K562 (cell line): Measurements from ENCODE around the gene CD40. TPM values are rescaled to one million over a fixed set of nuclear protein-coding genes. Genes with fewer than 3 reads are reported as not detected.

Source experiments
- ATAC-seq: fragments of 200-7000 bp; cut with Tn5 transposase; 3 replicates; pipeline ENCODE4 v1.9.1; 2020; ENCODE audit warnings: moderate library complexity
- BruUV-seq: library from RNA; stranded (reverse); fragments of 400-500 nt; replicated peaks from 2 replicates; lab custom pipeline; 2021; lab: Mats Ljungman, UMichigan
- CTCF ChIA-PET: fragments of 300-600 bp; formaldehyde crosslinking; extraction: SDS; loops from one replicate; lab custom pipeline; 2021; ENCODE audit warnings: low intra/inter-chr PET ratio; lab: Yijun Ruan, JAX
- POLR2A ChIA-PET: fragments of 300-600, 350-650 bp; sonication (Branson Sonifier 250); formaldehyde crosslinking; extraction: SDS; loops from one replicate; lab custom pipeline; 2021; ENCODE audit warnings: antibody characterized with exemption, inconsistent platforms; lab: Yijun Ruan, JAX
- DNase-seq, 4 experiments: peaks; one replicate each; pipeline versions ENCODE4 v3.0.0 to v3.0.0-alpha.2; 2011 to 2018; ENCODE audit warnings: low spot score in 3 of 4, mixed read lengths in 3 of 4; ENCODE audit errors: extremely low read depth in 1 of 4
- FAIRE-seq: peaks from 2 replicates; lab custom pipeline; 2011; peaks lifted over from hg19 to GRCh38; lab: Jason Lieb, UNC
- H2AFZ ChIP-seq: 2 replicates; pipeline ENCODE4 v1.6.0; 2011; ENCODE audit warnings: low read depth, low read length, control low read depth, inconsistent platforms
- H3K27ac ChIP-seq: fragments of 200-600 bp; 3 replicates; pipeline ENCODE4 v1.8.0; 2011; ENCODE audit warnings: low read depth, mild to moderate bottlenecking, control low read depth, inconsistent platforms, low read length, moderate library complexity, mixed read lengths; ENCODE audit errors: extremely low read depth
- H3K27me3 ChIP-seq, 2 experiments: fragments of 300-600 bp in 1 of 2; 2 replicates in 1 of 2; 3 replicates in 1 of 2; pipeline versions ENCODE4 v1.6.0 to v1.8.0; 2011; ENCODE audit warnings: inconsistent platforms in 2 of 2, low read length in 2 of 2, mild to moderate bottlenecking in 1 of 2, mixed read lengths in 1 of 2, moderate library complexity in 1 of 2; ENCODE audit not compliant: control insufficient read depth in 2 of 2, insufficient read depth in 2 of 2
- H3K36me3 ChIP-seq: fragments of 300-600 bp; 3 replicates; pipeline ENCODE4 v1.8.0; 2011; ENCODE audit warnings: mild to moderate bottlenecking, low read length, inconsistent platforms; ENCODE audit not compliant: control insufficient read depth, insufficient read depth
- H3K4me1 ChIP-seq, 2 experiments: fragments of 200-600 bp in 1 of 2; replicated peaks in 1 of 2; 2 replicates in 1 of 2; 3 replicates in 1 of 2; pipeline versions ENCODE4 v1.5.1 to v1.8.0; 2011; ENCODE audit warnings: inconsistent platforms in 2 of 2, low read length in 2 of 2, mild to moderate bottlenecking in 1 of 2, mixed read lengths in 1 of 2, moderate library complexity in 1 of 2; ENCODE audit not compliant: control insufficient read depth in 2 of 2, insufficient read depth in 2 of 2
- H3K4me2 ChIP-seq: 2 replicates; pipeline ENCODE4 v1.6.1; 2011; ENCODE audit warnings: low read length, control low read depth, inconsistent platforms, mixed read lengths; ENCODE audit not compliant: insufficient read depth
- H3K4me3 ChIP-seq: fragments of 200-600 bp; sonication (generic), shearing (Covaris generic); 2 replicates; pipeline ENCODE4 v1.5.1; 2016; ENCODE audit warnings: control low read depth, inconsistent platforms
- H3K79me2 ChIP-seq: fragments of 200-600 bp; 3 replicates; pipeline ENCODE4 v1.8.0; 2011; ENCODE audit warnings: low read length, inconsistent platforms; ENCODE audit not compliant: control insufficient read depth, insufficient read depth
- H3K9ac ChIP-seq, 2 experiments: 2 replicates each; pipeline versions ENCODE4 v1.6.0 to v1.6.1; 2011; ENCODE audit warnings: low read depth in 2 of 2, low read length in 2 of 2, control low read depth in 1 of 2, inconsistent platforms in 1 of 2, mild to moderate bottlenecking in 1 of 2, mixed read lengths in 1 of 2; ENCODE audit not compliant: insufficient read depth in 1 of 2
- H3K9me1 ChIP-seq: one replicate; pipeline ENCODE4 v1.6.0; 2011; ENCODE audit warnings: inconsistent platforms, mild to moderate bottlenecking, low read length, moderate library complexity; ENCODE audit not compliant: control insufficient read depth, insufficient read depth
- H3K9me3 ChIP-seq: replicated peaks from 2 replicates; pipeline ENCODE4 v1.5.1; 2011; ENCODE audit warnings: low read depth, low read length, inconsistent platforms; ENCODE audit not compliant: control insufficient read depth, insufficient read depth
- H4K20me1 ChIP-seq: replicated peaks from 2 replicates; pipeline ENCODE4 v1.6.1; 2011; ENCODE audit warnings: low read length, inconsistent platforms, mixed read lengths; ENCODE audit not compliant: control insufficient read depth, insufficient read depth
- DPF2 ChIP-seq: fragments of 450-650 bp; IDR thresholded peaks from 2 replicates; pipeline ENCODE4 v1.6.1; 2016
- EP400 ChIP-seq: fragments of 450-650 bp; IDR thresholded peaks from 2 replicates; pipeline ENCODE4 v1.6.1; 2017; ENCODE audit warnings: antibody characterized with exemption, mild to moderate bottlenecking, moderate library complexity
- FOXK1 ChIP-seq: sonication (generic); formaldehyde crosslinking; IDR thresholded peaks from 2 replicates; pipeline ENCODE4 v1.8.0; 2022; ENCODE audit warnings: missing genetic modification reagents, mild to moderate bottlenecking, borderline replicate concordance
- MTA2 ChIP-seq: fragments of 450-650 bp; IDR thresholded peaks from 2 replicates; pipeline ENCODE4 v1.6.1; 2016; ENCODE audit warnings: low read depth
- NR1H2 ChIP-seq: sonication (generic); formaldehyde crosslinking; IDR thresholded peaks from 2 replicates; pipeline ENCODE4 v1.4.0; 2020; ENCODE audit warnings: mild to moderate bottlenecking, missing genetic modification reagents
- ZBTB7A ChIP-seq: IDR thresholded peaks from 2 replicates; pipeline ENCODE4 v1.6.1; 2011; ENCODE audit warnings: low read depth, mild to moderate bottlenecking, low read length, moderate library complexity, borderline replicate concordance; ENCODE audit not compliant: control insufficient read depth
- ZBTB8A ChIP-seq: fragments of 450-650 bp; IDR thresholded peaks from 2 replicates; pipeline ENCODE4 v1.6.1; 2018; ENCODE audit warnings: mild to moderate bottlenecking, moderate library complexity; ENCODE audit not compliant: partially characterized antibody
- ZEB2 ChIP-seq: fragments of 450-650 bp; IDR thresholded peaks from 2 replicates; pipeline ENCODE4 v1.6.1; 2016
- ZSCAN29 ChIP-seq: fragments of 450-650 bp; IDR thresholded peaks from 2 replicates; pipeline ENCODE4 v1.6.1; 2017
- WGBS: fragments of 100-300 bp; shearing (Covaris generic); methylation state at CpG from one replicate; pipeline ENCODE4 v1.1.6; 2016; ENCODE audit warnings: low coverage, mixed read lengths; ENCODE audit not compliant: insufficient coverage; ENCODE audit errors: missing lambda C conversion rate; 5-methylcytosine and 5-hydroxymethylcytosine counted together
- in situ Hi-C: fragments of 300-500 bp; cut with MboI; formaldehyde crosslinking; loops from 4 replicates; pipeline ENCODE4 v1.15.0; 2018; ENCODE audit warnings: inconsistent platforms, mixed read lengths
- intact Hi-C: fragments of 100-400 bp; cut with micrococcal nuclease; formaldehyde crosslinking; loops from 2 replicates; pipeline ENCODE4 v1.14.2; 2022
- polyA plus RNA-seq, 8 experiments: library from polyadenylated mRNA; depleted of rRNA in 4 of 8; stranded (reverse) in 5 of 8; unstranded in 3 of 8; fragments of >200 nt; fragmentation: Nextera tagmentation in 2 of 8; fragmentation: Illumina TruSeq in 1 of 8; extraction: Ambion mirVana in 2 of 8; extraction: Trizol in 1 of 8; gene quantifications; 2 replicates each; pipeline versions ENCODE4 v1.2.1 to v1.2.3, GENCODE V29; 2011 to 2014; ENCODE audit warnings: inconsistent platforms in 1 of 8, missing spikeins in 1 of 8
- total RNA-seq, 7 experiments: library from RNA; depleted of rRNA in 6 of 7; stranded (reverse); fragments of >200 nt in 6 of 7; fragmentation: Illumina TruSeq in 2 of 7; extraction: Trizol in 2 of 7; gene quantifications; 2 replicates each; pipeline versions ENCODE4 v1.2.1 to v1.2.3, GENCODE V29; 2011 to 2021; ENCODE audit warnings: low replicate concordance in 1 of 7
- TF ChIP-seq, protein P1 (sequence below): fragments of 250-450 bp; sonication (Bioruptor Pico); IDR thresholded peaks from 2 replicates; pipeline ENCODE4 v1.5.0; 2020; ENCODE audit warnings: mild to moderate bottlenecking, borderline replicate concordance

CD40 gene
- total and polyA plus RNA-seq, 9 of the 15 experiments (the other 6 are each of a cell fraction or from before 2014, with no cell fraction given): 0.76 to 3.7 (median 1.6) TPM

DNA sequence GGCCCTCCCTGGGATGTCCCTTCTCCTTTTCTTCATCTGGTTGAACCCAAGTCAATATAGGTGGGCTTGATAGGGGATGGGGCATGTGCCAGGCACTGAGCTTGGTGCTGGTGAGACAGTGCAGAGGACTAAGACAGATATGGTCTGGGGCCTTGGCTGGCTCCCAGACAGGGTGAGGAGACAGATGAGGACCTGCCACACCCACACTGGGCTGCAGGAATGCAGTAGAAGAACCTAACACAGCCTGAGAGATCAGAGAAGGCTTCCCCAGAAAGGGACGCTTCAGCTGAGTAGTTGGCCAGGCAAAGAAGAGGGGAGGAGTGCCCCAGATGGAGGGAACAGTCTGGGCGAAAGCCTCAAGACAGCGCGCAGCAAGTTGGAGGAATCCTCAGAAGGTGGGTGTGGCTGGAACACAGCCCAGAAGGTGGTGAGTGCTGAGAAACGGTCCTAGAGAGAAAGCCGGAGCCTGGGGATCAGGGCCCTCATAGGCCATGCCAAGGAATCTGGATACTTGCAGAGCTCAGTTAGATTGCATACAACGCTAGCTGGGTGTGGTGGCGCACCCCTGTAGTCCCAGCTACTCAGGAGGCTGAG is 26.4 kb downstream of the CD40 start:
- peaks cover 15% of the 10 kb centered on the region; the same call in 1 of the 2 replicates for H4K20me1 ChIP-seq
- H3K9ac ChIP-seq: no peak overlapping the region
- peak; percentile 29; the same call in 1 of the 3 replicates for ATAC-seq
- no peak overlapping the region for H3K4me3 ChIP-seq
- DNase-seq: no peak
- no peak overlapping the region for H3K27ac ChIP-seq
- ChIA-PET CTCF (no interaction called here), POLR2A (interaction anchor here (0.6 kb wide), 1 partner anchor 1070 kb away, joined by 3 read pairs; no protein-coding TSS in a partner anchor)
- FAIRE-seq: no peak
- no TSS peak for BruUV-seq
- in situ Hi-C loops: loop anchor here (25.0 kb wide), 1 partner anchor 168 kb away; the partner anchor contains the start of gene CDH22
- peaks cover 12 to 49% of the 10 kb centered on the region in 2 experiments for H3K27me3 ChIP-seq
- H3K79me2 ChIP-seq: no peaks in the 10 kb centered on the region
- intact Hi-C loops: no loop called here
- H3K9me1 ChIP-seq: no peaks in the 10 kb centered on the region
- 0% methylated on average over 7 of the region's 8 CpGs for WGBS
- H3K4me2 ChIP-seq: no peak overlapping the region
- H3K4me1 ChIP-seq: 0 out of 5 replicates have a peak, but pooled peaks cover 0 to 2% of the 10 kb centered on the region in 2 experiments
- H3K36me3 ChIP-seq: no peaks in the 10 kb centered on the region
- no peaks in the 10 kb centered on the region for H3K9me3 ChIP-seq
- H2AFZ ChIP-seq: no peak overlapping the region
- TF ChIP-seq ZSCAN29: no peak
- TF ChIP-seq MTA2: no peak
- no peak for TF ChIP-seq NR1H2 (CRISPR knock-in tag)
- TF ChIP-seq ZBTB7A: no peak
- no peak for TF ChIP-seq ZEB2
- TF ChIP-seq EP400: no peak
- TF ChIP-seq ZBTB8A: no peak
- TF ChIP-seq, protein P1, sequence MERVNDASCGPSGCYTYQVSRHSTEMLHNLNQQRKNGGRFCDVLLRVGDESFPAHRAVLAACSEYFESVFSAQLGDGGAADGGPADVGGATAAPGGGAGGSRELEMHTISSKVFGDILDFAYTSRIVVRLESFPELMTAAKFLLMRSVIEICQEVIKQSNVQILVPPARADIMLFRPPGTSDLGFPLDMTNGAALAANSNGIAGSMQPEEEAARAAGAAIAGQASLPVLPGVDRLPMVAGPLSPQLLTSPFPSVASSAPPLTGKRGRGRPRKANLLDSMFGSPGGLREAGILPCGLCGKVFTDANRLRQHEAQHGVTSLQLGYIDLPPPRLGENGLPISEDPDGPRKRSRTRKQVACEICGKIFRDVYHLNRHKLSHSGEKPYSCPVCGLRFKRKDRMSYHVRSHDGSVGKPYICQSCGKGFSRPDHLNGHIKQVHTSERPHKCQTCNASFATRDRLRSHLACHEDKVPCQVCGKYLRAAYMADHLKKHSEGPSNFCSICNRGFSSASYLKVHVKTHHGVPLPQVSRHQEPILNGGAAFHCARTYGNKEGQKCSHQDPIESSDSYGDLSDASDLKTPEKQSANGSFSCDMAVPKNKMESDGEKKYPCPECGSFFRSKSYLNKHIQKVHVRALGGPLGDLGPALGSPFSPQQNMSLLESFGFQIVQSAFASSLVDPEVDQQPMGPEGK (CRISPR knock-in tag): no peak
- no peak for TF ChIP-seq DPF2
- TF ChIP-seq FOXK1: no peak
